Gastroesophageal sphincter (tissue), 3 donors: ENCODE results near the gene ATP10A.

ENCODE experiments used
- EP300 ChIP-seq: sonication (generic); formaldehyde crosslinking; IDR thresholded peaks from one replicate; pipeline ENCODE4 v1.6.1; 2017; ENCODE audit warnings: antibody characterized with exemption, mild to moderate bottlenecking
- POLR2A ChIP-seq, 2 donors: fragments of 450-650 bp; IDR thresholded peaks; one replicate each; pipeline ENCODE4 v1.6.1; 2017; ENCODE audit warnings: antibody characterized with exemption in 2 of 2, mild to moderate bottlenecking in 2 of 2, moderate library complexity in 1 of 2
- POLR2AphosphoS5 ChIP-seq: sonication (generic); formaldehyde crosslinking; IDR thresholded peaks from one replicate; pipeline ENCODE4 v1.6.1; 2017; ENCODE audit warnings: antibody characterized with exemption
- TF ChIP-seq, protein P1 (sequence below), 4 experiments: fragments of 200-600 bp in 2 of 4; fragments of 450-650 bp in 2 of 4; sonication (generic) in 1 of 4; IDR thresholded peaks; one replicate each; pipeline ENCODE4 v1.5.1; 2017 to 2019; ENCODE audit warnings: antibody characterized with exemption in 4 of 4, mild to moderate bottlenecking in 2 of 4, moderate library complexity in 2 of 4

DNA sequence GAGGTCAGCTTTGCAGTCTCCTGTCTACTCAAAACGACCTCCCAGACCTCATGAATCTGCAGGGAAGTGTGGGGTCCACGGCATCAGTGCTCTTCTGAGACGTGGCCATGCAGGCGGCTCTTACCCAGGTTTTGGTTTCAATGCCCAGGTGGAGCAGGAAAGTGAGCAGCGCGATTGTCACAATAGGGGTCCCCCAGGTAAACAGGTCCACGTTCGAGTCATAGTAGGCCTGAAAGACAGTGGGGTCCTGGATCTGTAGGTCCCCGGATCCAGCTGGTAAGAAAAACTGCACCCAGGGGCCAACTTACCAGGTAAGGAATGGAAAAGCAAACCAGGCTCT, 182.5 kb downstream of the ATP10A start:
- no peak for TF ChIP-seq POLR2A (IDR thresholded peaks at IDR 0.05)
- TF ChIP-seq, protein P1, sequence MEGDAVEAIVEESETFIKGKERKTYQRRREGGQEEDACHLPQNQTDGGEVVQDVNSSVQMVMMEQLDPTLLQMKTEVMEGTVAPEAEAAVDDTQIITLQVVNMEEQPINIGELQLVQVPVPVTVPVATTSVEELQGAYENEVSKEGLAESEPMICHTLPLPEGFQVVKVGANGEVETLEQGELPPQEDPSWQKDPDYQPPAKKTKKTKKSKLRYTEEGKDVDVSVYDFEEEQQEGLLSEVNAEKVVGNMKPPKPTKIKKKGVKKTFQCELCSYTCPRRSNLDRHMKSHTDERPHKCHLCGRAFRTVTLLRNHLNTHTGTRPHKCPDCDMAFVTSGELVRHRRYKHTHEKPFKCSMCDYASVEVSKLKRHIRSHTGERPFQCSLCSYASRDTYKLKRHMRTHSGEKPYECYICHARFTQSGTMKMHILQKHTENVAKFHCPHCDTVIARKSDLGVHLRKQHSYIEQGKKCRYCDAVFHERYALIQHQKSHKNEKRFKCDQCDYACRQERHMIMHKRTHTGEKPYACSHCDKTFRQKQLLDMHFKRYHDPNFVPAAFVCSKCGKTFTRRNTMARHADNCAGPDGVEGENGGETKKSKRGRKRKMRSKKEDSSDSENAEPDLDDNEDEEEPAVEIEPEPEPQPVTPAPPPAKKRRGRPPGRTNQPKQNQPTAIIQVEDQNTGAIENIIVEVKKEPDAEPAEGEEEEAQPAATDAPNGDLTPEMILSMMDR (IDR thresholded peaks at IDR 0.05), result no peak
- no peak for TF ChIP-seq POLR2AphosphoS5
- no peak for TF ChIP-seq EP300
